ENCODE measurements around the gene FGFR2.

FGFR2 gene

DNA sequence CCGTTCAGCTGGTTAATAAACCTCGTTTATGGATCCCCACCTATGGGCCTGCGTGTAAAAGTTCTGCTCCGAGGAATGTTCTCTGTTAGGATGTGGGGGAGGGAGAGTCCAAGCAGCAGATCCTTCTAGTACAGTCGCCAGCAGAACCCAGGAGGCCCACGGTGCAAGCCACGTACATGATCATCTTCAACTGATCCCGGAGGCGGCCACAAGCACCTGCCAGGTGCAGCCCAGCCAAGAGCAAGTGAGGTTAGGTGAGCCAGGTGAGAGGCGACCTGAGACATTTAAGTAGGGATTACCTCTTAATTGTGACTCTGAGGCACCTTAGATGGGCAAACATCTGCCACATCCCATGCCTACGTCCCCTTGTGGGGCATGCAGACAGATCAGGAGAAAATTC lies 18.0 kb upstream of the FGFR2 start:
- FAIRE-seq (no peak), DNase-seq (ENCODE audit: insufficient read length, low spot score) (no peak)
- TF ChIP-seq, protein P1, sequence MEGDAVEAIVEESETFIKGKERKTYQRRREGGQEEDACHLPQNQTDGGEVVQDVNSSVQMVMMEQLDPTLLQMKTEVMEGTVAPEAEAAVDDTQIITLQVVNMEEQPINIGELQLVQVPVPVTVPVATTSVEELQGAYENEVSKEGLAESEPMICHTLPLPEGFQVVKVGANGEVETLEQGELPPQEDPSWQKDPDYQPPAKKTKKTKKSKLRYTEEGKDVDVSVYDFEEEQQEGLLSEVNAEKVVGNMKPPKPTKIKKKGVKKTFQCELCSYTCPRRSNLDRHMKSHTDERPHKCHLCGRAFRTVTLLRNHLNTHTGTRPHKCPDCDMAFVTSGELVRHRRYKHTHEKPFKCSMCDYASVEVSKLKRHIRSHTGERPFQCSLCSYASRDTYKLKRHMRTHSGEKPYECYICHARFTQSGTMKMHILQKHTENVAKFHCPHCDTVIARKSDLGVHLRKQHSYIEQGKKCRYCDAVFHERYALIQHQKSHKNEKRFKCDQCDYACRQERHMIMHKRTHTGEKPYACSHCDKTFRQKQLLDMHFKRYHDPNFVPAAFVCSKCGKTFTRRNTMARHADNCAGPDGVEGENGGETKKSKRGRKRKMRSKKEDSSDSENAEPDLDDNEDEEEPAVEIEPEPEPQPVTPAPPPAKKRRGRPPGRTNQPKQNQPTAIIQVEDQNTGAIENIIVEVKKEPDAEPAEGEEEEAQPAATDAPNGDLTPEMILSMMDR (IDR thresholded peaks at IDR 0.05; ENCODE audit: insufficient read depth, missing control alignments): no peak

DNA sequence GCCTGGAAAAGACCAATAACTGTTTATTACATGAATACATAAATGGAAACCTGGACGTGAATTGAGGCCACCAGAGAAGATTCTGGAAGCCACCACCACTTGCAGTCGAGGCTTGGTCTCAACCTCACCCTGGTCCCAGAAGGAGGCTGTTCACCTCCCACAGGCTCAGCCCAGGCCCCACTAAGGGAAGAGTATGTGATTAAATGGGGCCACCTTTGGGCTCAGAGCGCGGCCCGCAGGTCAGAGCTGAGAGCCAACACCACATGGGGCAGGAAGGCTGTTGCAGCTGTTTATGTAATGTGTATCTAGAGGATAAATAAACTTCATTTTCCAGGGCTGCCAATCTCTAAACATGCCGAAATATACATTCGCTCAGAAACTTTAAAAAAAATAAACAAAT lies 17.6 kb upstream of the FGFR2 start:
- TF ChIP-seq, protein P1 (IDR thresholded peaks at IDR 0.05; ENCODE audit: insufficient read depth, missing control alignments): no peak
- FAIRE-seq (no peak), DNase-seq (ENCODE audit: insufficient read length, low spot score) (no peak)

DNA sequence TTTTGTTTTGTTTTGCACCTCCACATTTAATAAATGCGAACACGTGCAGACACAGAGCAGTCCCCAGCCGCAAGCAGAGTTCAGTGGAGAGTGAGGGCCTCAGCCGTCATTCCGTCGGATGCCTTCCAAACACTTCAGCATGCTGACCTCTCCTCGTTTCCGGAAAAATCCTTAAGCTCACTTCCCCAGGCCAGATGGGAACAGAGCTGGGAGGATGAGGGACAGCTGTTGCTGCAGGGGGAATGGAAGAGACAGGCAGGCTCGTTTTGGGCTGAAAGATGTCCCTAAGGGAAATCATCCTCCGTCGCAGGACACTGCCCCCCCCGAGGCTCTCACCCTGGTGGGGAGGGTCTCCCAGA lies 17.2 kb upstream of the FGFR2 start:
- FAIRE-seq: no peak

DNA sequence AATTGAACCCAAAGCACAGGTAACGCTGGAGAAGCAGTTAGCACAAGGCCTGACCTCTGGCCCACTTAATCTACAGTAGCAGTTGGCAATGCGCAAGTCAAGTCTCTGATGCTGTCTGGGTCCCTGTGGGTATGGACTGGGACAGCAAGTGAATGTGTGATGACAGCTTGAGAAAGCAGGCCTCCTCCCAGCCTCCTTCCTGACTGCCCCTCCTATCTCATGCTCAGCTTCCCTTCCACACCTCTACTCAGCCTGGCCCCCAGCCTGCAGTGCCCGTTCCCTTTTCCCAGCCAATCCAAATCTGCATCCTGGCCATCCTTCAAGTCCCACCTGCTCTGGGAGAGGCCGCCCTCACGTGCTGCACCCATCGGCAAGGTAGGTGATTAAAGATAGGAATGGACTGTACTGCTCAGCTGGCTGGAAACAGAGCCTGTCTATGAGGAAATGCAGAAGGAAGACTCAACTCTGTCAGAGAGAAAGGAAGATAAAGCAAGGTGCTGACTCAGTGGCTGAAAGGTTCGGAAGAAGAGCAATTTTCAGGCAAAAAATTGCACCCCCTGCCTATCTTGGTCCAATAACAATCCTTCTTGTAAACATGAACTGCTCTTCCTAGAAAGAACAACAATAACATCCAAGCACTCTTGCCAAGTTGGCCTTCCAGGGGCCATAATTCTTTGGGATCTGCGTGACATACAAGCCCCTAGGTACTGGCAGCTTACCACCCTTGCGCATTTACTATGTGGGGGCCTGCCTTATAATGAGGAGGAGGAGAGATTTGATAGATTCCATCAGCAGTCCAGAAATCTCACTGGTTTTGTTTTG lies 16.6 kb upstream of the FGFR2 start:
- FAIRE-seq (no peak), DNase-seq (ENCODE audit: insufficient read length, low spot score) (no peak)
- TF ChIP-seq, protein P1 (IDR thresholded peaks at IDR 0.05; ENCODE audit: insufficient read depth, missing control alignments): no peak

More for the DNA sequence above, 17.2 kb upstream of the FGFR2 start:
- DNase-seq (ENCODE audit: insufficient read length, low spot score): no peak
- TF ChIP-seq, protein P1 (IDR thresholded peaks at IDR 0.05; ENCODE audit: insufficient read depth, missing control alignments): no peak

GRCh38 chr10:121613456-121613855 lies 15.2 kb upstream of the FGFR2 start:
- DNase-seq (ENCODE audit: insufficient read length, low spot score) (no peak), FAIRE-seq (no peak)
- TF ChIP-seq, protein P1 (IDR thresholded peaks at IDR 0.05; ENCODE audit: insufficient read depth, missing control alignments): no peak

- TF ChIP-seq, protein P1 (IDR thresholded peaks at IDR 0.05; ENCODE audit: insufficient read depth, missing control alignments): no peak
- FAIRE-seq: no peak
- DNase-seq (ENCODE audit: insufficient read length, low spot score): no peak
Measured at GRCh38 chr10:121611393-121612159, 13.3 kb upstream of the FGFR2 start.
